CD4-positive, alpha-beta T cell treated with Interferon alpha-2 for 1 hour (primary cell): ENCODE data around the gene TAC3.
"Not testable (repeated sequence)": the region's sequence is repeated elsewhere in the genome, so short reads cannot be mapped to it uniquely, and the experiment has no call there.

Experiments
- DNase-seq, 2 donors: peaks; one replicate each; pipeline ENCODE4 v3.0.0-alpha.2; 2020 to 2022

Gene TAC3

GRCh38 chr12:57033431-57033830 lies 17.1 kb upstream of the TAC3 start:
- DNase-seq = no peak

GRCh38 chr12:57031789-57032188 lies 15.5 kb upstream of the TAC3 start:
- no peak for DNase-seq

- peak in 1 of 2 donors; percentile 25 for DNase-seq
Measured at GRCh38 chr12:57031138-57031725, 14.9 kb upstream of the TAC3 start.

GRCh38 chr12:57029457-57029856 lies 13.1 kb upstream of the TAC3 start:
- DNase-seq = no peak

- no peak for DNase-seq
Measured at GRCh38 chr12:57027805-57028153, 11.4 kb upstream of the TAC3 start.

- no peak for DNase-seq
Measured at GRCh38 chr12:57027011-57027804, 10.9 kb upstream of the TAC3 start.

GRCh38 chr12:57025196-57025595 lies 8.9 kb upstream of the TAC3 start:
- DNase-seq = no peak

- not testable (repeated sequence) for DNase-seq
Measured at GRCh38 chr12:57022324-57022723, 6.0 kb upstream of the TAC3 start.

- no peak for DNase-seq
Measured at GRCh38 chr12:57019983-57020719, 3.8 kb upstream of the TAC3 start.

GRCh38 chr12:57018906-57019305 lies 2.6 kb upstream of the TAC3 start:
- DNase-seq = no peak

GRCh38 chr12:57018353-57018752 lies 2.0 kb upstream of the TAC3 start:
- not testable (repeated sequence) for DNase-seq

GRCh38 chr12:57012600-57013465 lies 3.5 kb downstream of the TAC3 start:
- no peak for DNase-seq

GRCh38 chr12:57011438-57012424 lies 4.6 kb downstream of the TAC3 start:
- DNase-seq = peak in 1 of 2 donors; percentile 48

GRCh38 chr12:57010627-57011247 lies 5.6 kb downstream of the TAC3 start:
- DNase-seq = no peak

GRCh38 chr12:57009949-57010626 lies 6.2 kb downstream of the TAC3 start:
- no peak for DNase-seq

- DNase-seq = peak in 1 of 2 donors; percentile 76
Measured at GRCh38 chr12:57008178-57008577, 8.2 kb downstream of the TAC3 start.

- no peak for DNase-seq
Measured at GRCh38 chr12:57006809-57007475, 9.4 kb downstream of the TAC3 start.

- peak; percentile 61 to 79 for DNase-seq
Measured at GRCh38 chr12:57005980-57006808, 10.1 kb downstream of the TAC3 start, which contains the start of gene ZBTB39. TSS of gene ZBTB39 (minus strand) at chr12:57006546. CDS start at chr12:57004917, 1,629 bp downstream.

- DNase-seq = no peak
Measured at GRCh38 chr12:57004651-57005050, 11.7 kb downstream of the TAC3 start.
